HG03039 (cell line): Measurements from ENCODE around the gene PPP2R2B.

Experiments
- ATAC-seq: cut with Tn5 transposase; IDR thresholded peaks from one replicate; pipeline ENCODE4 v1.9.1; 2021; ENCODE audit warnings: mild to moderate bottlenecking, moderate library complexity; ENCODE audit not compliant: unreplicated experiment

Gene PPP2R2B

DNA sequence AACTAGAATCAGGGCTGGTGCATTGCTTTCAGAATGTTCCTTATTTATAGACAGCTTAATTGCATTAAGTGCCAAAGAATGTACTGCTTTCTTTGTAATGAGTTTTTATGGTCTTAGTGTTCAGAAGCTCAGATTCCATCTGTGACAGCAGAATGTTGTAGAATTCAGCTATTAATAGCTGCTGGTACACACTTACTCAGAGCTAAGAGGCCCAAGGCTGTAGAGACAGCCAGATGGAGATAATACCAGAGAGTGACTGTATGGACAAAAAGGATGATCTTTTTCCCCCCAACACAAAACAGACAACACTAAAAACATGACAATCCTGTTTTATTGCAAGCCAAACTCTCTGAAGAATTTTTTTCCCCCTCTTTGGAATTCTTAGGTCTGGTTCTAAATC lies 50.2 kb downstream of the PPP2R2B start:
- no peak for ATAC-seq

DNA sequence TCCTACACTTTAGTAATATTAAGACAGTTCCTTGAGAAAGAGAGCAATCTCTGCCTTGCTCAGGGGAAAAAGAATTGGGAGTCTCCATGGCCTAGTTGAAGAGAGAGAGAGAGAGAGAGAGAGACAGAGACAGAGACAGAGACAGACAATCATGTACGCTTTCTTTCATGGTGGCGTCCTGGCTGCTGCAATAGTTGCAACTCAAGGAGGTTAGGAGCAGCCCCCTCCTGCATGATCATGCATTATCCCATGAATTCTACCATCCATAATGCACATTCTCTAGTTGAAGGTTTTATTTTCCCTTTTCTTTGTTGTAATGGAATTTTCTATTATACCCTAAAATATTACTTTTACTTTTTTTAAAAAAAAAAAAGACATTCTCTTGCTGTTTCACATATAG lies 50.7 kb downstream of the PPP2R2B start:
- no peak for ATAC-seq

DNA sequence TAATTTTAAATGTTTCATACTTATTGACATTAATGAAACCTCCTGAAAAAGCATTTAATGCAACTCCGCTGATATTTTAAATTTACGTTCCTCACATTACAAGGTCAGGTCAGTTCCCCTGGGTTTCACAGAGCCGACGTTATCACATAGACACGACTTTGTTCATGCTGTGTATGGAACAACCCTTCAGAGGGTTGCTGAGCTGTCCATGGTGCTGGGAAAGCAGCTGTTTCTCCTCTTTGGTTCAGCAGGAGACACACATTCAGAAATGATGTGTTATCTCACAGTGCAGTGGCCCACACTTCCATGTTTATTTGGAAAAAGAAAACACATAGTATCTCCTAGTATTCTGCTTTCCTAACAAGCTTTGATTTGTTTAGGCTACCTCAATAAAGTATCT lies 53.5 kb downstream of the PPP2R2B start:
- ATAC-seq: no peak

DNA sequence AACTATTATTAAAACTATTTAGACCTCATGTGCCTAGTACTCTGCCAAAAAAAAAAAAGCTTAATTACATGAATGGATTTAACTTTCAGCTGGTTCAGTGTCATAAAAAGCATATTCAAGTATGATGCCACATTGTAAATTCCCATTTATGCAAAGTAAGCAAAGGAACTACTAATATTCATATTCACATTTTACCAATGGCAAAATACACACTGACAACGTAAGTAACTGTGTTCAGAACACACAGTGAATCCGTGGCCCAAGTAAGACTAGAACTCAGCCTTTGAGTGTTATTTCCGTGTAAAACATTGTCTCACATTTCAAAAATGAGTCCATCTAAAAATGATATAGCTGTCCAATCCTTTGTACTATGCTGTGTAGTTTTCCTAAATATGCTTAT lies 56.8 kb downstream of the PPP2R2B start:
- no peak for ATAC-seq

DNA sequence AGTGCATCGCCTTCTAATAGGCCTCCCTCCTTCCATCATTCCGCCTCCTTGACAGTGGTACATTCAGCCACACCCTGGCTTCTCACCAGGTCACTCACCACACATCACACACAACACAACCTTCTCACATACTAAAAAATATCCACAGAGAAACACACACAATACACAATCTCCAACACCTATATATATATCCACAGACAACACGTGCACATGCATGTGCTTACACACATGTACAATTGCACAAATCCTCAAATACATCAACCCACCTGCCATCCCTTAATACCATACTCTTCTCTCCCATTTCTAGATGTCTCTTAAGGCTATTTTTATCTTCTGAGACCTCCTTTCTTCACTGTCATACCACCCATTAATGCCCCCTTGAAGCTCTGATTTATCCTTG lies 57.6 kb downstream of the PPP2R2B start:
- no peak for ATAC-seq

DNA sequence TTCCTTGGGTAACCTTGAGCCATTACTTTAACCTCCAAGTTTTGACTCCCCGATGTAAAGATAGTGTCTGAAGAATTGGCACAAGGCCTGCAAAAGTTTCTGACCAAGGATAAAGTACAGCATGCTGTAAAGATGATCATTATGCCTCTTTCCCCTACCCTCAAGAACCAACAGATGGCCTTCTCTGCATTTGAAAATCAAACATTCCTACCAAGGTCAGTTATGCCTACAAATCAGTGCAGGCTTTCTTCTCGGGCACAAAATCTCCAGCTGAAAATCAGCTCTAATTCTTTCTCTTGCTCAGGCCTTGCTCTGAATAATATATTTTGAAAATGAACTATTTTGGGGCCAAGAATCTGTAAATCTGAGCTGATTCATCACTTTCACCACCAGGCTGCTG lies 59.7 kb downstream of the PPP2R2B start:
- ATAC-seq: no peak

DNA sequence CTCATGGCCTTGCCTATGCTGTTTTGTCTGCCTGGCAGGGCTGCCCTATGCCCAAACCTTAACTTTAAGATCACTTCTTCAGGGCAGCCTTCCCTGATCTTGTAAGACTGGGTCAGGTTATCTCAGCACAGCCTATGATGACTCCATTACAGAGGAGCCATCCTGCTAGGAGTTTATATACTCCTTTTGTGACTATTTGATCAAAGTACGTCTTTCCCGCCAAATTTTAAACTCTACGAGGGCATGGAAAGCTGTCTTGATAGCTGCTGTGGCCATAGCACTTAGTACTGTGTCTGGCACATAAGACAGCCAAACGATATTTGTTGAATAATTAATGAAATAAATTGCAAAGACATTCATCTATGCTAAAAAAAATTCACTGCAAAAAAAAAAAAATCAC lies 60.6 kb downstream of the PPP2R2B start:
- no peak for ATAC-seq

DNA sequence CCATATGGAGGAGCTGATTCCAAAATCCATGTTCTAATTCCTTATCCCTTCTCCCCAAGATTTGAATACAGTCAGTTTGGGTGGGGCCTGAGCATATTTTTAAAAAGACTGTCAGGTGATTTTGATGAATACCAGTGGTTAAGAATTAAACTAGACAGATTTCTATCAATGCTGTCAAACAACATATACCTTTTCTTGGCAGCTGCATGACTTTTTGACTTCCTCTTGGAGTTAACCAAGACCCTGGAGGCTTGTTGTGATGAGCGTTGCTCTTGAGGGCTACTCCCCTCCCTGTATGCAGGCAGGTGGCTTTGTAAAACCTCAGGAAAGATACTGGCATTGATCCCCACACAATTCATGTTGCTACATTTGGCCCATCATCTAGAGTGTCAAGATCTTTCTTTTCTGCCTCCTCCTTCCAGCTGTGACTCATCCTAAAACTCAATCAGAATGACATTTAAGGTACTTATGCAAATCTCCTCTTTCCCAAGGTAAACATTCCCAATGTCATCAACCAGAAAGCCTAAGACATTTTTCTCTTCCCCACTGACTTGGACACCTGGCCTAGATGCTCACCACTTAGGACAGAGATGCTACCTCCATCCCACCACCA lies 61.7 kb downstream of the PPP2R2B start:
- no peak for ATAC-seq

DNA sequence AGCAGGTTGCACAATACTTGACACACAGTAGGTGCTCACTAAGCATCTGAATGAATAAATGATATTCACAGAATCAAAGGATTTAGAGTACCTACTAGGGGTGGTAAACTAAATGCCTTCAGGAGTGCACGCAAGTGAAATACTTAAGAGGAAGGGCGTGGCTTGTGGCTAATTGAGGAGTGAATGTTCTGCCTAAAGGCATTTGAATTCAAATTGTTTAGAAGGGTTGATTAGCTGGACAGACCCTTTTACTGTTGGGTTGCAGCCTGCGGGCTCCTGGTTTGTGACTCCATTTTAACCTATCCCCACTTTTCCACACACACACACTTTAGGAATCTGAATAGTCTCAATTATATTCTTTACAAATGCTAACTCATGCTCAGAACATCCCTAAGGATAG lies 63.1 kb downstream of the PPP2R2B start:
- no peak for ATAC-seq

DNA sequence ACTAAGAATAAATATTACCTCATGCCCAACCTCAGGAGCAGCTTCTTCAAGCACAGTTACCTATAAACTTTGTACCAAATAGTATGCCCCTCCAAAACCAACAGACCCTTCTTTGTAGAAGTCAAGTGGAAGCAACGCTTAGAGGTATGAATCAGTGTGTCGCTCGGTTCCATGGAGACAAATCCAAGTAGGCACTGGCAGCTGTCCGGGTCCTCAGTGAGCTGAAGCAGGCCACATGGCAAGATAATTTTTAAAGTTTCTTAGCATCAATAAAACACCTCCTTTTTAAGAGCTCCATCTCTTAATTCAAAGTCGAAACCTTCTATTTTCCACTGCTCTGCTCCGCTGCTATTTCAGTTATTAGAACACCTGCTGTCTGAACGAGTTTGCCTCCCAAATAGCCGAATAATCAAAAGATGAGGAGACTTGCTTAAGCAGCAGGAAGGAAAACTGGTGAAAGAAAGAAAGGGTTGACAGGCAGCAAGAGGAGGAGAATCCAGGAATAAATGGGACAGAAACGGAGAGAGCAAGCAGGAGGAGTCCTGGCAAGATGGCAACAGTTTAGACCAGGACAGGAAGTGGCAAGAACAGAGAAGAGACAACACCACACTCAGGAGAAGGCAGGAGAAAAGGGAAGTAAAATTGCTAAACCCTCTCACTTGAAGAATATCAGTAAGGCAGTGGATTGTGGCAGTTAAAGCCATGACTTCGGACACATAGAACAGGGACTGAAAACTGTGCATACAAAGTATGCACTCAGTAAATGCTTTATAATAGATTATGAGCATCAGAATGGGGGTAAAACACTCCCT lies 65.0 kb downstream of the PPP2R2B start:
- no peak for ATAC-seq

DNA sequence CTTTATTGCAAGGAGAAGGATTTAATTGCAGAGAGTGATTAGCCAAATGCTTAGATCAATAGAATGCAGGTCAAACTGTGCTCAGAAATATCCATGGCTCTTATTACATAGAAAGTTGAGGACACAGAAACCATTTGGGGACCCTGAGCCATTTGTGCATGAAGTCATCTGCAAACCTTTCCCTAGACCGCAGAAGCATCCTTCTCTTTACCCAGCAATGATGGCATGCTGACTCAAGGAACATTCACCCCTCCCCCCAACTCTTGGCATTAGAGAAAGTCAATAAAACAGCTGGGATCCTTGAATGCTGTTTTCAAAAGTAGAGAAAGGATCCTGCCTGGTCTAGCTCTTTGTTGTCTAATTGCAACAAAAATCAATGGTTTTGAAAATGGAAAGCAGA lies 73.5 kb downstream of the PPP2R2B start:
- no peak for ATAC-seq

DNA sequence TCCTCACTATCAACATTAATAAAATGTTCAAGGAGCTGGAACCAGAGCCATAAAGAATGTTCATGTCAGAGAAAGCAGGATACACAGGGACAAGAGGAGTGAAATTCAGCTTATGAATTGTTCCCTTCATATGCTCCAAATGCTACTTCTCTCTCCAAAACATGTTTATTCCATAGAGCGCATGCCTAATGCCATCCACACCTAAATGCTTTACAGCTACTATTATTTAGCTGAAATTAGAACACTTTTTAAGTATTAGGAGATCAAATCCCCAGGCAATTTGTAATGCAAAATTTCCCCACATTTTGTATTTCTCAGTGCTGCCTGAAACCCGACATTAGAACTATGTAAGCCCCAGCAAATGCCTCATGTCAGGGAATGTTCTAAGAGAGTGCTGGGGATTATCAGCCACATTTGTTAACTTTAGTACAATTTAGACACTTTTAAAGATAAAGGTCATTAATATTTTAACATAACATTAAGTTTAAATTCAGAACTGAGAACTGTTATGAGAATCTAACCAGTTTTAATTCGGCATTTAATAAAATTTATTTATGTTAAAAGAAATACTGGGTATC lies 75.5 kb downstream of the PPP2R2B start:
- no peak for ATAC-seq

DNA sequence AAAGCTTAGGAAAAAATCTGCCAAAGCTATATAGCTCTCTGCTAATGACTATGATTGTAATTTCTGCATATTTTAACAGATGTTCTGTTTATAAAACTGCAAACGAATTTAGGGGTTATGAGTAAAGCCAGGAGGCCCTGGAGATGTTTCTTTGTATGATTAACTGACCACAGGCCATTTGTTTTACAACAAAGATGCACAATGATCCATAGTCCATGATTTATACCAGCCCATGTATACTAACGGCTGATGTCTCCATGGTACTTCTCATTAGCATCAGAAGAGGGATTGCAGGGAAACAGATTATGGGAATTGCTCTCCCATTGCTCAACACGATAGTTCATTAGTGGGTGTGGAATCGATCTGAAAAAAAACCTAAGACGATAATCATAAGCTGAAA lies 78.9 kb downstream of the PPP2R2B start:
- no peak for ATAC-seq

DNA sequence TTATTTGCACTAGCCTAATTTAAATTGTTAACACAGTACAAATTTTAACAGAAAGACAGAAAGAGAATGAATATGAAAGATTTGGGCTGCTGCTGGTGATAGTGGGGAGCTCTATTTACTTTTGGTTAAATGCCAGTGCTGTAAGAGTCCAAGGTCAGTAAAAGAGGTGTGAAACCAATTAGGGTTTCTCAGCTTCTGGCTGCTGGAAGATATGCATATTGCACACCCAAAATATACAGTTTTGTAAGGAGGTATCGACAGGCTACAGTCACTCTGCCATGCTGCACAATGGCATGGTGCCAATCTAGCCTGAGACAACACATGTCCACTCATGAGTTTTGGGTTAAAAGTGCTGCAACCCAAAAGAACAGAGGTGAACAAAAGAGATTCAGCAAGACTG lies 79.3 kb downstream of the PPP2R2B start:
- ATAC-seq: no peak

DNA sequence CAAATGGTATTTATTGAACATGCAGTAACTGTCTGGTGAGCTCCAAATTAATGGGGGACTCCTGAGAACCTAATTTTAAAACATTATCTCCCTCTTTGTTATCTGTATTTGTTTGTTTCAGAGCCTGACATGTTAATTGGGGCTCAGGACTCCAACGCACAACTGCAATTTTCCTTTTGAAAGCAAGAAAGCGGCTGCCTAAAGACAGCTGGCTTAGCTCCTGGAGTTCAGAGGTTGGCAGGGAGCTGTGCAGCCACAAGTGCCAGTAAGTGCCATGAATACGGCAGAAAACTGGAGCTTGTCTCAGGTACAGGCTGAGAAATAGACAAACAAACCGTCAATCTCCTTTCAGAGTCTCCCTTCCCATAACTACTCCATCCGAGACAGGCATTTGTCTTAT lies 80.9 kb downstream of the PPP2R2B start:
- no peak for ATAC-seq

DNA sequence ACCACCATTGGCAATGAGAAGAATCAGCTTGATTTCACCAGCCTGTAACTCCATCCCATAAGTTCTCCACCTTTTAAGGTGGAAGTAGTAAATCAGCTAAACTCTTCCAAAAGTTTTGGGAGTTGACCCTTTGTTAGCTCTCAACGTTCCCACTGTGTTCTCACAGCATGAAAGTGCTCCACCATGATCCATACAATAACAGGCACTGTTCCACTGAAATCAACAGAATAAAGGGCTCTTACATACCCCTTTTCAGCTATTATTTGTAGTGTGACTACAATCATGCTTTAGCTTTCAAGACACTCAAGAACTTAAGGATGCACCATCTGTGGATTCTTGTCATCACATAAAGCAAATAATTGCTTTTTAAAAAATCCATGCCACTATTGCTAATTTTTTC lies 81.6 kb downstream of the PPP2R2B start:
- no peak for ATAC-seq

DNA sequence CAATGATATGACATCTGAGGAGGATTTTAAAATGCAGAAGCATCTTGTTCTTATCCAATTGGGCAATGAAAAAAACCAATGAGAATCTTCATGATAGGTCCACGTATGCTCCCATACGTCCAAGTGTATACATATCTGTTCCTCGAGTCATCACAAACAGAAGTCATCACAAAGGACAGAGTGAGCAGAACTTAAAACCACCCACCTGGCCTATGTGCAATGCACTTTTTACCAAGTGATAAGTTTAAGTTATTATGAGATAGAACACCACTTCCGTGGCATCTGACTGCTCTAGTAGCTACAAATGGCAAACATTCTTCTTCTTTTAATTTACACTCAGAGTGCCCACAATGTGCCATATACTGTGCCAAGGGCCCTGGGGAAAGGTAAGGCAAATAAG lies 82.4 kb downstream of the PPP2R2B start:
- ATAC-seq: no peak

DNA sequence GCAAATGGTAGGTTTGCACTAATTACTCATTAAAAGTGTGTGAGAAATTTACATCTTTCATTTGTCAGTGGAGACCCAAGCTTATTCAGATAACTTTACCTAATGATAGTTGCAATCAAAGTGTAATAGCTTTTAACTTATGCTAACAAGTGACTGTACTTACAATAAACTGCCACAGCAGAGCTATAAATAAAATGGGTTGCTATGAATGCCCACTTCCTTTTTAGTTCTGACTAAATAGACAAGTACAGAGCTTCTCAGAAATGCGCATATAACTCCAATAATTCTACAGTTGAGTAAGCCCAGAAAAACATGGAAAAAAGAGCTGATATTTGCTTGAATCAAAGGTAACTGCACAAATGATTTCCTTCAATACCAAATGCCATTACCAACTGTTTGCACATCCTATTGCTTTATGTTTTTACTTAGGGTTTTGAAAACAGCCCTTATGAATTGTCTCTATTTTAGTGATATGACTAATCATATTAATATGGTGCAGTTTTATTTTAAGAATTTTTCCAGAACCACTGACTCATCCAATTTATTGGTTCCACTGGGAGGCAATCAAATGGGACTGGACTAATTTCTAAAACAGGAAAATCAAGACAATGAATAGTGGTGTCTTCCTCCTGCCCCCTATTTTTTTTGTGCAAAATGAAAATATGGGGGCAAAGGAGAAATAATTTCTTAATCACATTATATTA lies 84.1 kb downstream of the PPP2R2B start:
- no peak for ATAC-seq

DNA sequence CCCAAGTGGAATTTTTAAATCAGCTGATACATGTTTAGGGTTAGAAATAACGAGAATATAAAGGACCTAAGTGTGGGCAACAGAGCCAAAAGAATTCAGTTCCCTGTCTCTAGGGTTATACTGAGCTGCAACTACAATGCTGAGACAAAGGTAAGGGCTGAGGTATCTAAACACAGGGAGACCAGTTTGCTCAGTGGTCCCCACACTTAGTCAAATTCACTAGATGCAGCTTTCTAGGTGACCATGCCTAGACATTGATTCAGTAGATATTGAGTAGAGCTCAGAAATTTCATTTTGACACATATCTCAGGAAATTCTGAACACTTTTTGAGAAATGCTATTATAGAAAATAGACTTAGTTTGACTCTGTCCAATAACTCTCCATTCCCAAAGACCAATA lies 84.8 kb downstream of the PPP2R2B start:
- ATAC-seq: no peak

DNA sequence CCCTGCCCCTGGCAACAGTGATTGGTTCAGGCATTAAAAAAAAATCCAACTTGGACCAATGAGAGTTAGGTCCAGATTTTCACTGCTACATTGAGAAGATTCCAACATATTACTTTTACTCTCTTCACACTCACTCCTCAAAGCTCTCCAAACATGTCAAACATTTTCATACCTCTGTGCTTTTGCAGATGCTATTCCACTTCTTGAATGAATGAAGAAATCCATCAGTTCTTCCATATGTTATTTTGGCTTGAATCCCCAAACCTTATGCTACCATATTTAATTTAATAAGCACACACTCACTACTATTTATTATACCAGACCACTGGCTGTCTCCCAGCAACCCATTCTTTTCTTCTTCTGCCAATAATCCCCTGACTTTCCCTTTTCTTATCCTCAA lies 87.1 kb downstream of the PPP2R2B start:
- no peak for ATAC-seq

DNA sequence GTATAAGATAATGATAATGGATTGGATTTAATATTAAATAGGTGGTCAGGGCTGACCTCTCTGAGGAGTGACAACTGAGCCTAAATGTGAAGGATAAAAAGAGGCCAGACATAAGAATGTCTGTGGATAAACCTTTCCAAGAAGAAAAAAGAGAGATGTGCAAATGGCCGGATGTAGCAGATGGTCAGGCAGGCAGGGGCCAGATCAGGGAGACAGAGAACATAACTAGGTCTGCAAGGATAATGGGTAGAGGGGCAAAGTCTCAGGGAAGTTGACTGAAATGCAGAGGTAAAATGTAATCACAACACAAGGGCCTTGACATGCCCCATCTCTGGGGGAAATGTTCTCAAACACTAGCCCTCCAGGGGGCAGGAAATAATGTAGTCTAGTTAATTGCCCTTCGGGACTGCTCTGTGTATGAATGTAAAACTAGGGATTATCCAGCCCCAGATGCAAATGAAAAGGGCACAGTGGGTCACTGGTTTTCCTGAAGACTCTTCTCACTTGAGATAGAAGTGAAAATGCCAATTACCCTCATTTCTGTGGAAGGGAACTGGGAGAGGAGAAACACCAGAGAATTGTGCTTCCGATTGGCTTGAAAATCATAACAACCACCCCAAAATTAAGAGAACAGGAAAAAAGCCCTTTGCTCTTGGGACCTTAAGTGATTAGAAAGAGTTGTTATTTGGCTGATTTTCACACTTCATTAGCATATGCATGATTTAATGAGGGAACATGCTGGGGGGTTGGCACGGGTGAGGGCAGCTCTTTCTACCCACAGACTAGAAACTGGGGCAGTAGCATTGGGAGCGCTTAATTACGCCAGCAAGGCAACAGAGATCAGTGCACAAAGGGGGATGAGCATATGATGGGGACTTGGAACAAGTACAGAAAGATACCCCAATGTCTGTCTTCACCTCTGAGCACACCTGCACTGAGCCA lies 88.6 kb downstream of the PPP2R2B start:
- no peak for ATAC-seq
